GM11168 (cell line): Measurements from ENCODE around the gene ANKRD33B.
"Not testable (repeated sequence)": the region's sequence is repeated elsewhere in the genome, so short reads cannot be mapped to it uniquely, and the experiment has no call there.

Source experiments
- in situ Hi-C: fragments of 300-500 bp; cut with MboI; formaldehyde crosslinking; loops from one replicate; pipeline ENCODE4 v1.12.0; 2022; ENCODE audit warnings: low sequenced_read_pairs; ENCODE audit not compliant: unreplicated experiment

ANKRD33B gene

GRCh38 chr5:10607666-10608073, 43.8 kb downstream of the ANKRD33B start:
- in situ Hi-C loops: no loop called here

GRCh38 chr5:10608081-10608480, 44.2 kb downstream of the ANKRD33B start:
- in situ Hi-C loops: not testable (repeated sequence)

- in situ Hi-C loops: no loop called here
Measured at GRCh38 chr5:10610058-10610457, 46.2 kb downstream of the ANKRD33B start.

GRCh38 chr5:10611290-10611689, 47.4 kb downstream of the ANKRD33B start:
- in situ Hi-C loops: no loop called here

- in situ Hi-C loops: no loop called here
Measured at GRCh38 chr5:10612251-10612650, 48.4 kb downstream of the ANKRD33B start.

- in situ Hi-C loops: no loop called here
Measured at GRCh38 chr5:10615693-10616092, 51.8 kb downstream of the ANKRD33B start.

GRCh38 chr5:10617103-10617502, 53.2 kb downstream of the ANKRD33B start:
- in situ Hi-C loops: no loop called here

- in situ Hi-C loops: no loop called here
Measured at GRCh38 chr5:10618311-10618710, 54.4 kb downstream of the ANKRD33B start.

- in situ Hi-C loops: no loop called here
Measured at GRCh38 chr5:10619649-10620048, 55.8 kb downstream of the ANKRD33B start.

GRCh38 chr5:10620346-10620745, 56.5 kb downstream of the ANKRD33B start:
- in situ Hi-C loops: no loop called here

- in situ Hi-C loops: no loop called here
Measured at GRCh38 chr5:10621832-10622231, 58.0 kb downstream of the ANKRD33B start.

- in situ Hi-C loops: no loop called here
Measured at GRCh38 chr5:10622810-10623209, 58.9 kb downstream of the ANKRD33B start.

GRCh38 chr5:10623305-10623910, 59.5 kb downstream of the ANKRD33B start:
- in situ Hi-C loops: no loop called here

- in situ Hi-C loops: no loop called here
Measured at GRCh38 chr5:10624206-10624605, 60.3 kb downstream of the ANKRD33B start.

- in situ Hi-C loops: loop anchor here (5.0 kb wide), 1 partner anchor 172 kb away; no protein-coding TSS in a partner anchor
Measured at GRCh38 chr5:10624679-10625078, 60.8 kb downstream of the ANKRD33B start.

- in situ Hi-C loops: loop anchor here (5.0 kb wide), 1 partner anchor 174 kb away; no protein-coding TSS in a partner anchor
Measured at GRCh38 chr5:10625700-10626472, 62.0 kb downstream of the ANKRD33B start.

- in situ Hi-C loops: loop anchor here (5.0 kb wide), 1 partner anchor 174 kb away; no protein-coding TSS in a partner anchor
Measured at GRCh38 chr5:10626473-10627013, 62.7 kb downstream of the ANKRD33B start.

GRCh38 chr5:10627160-10627701, 63.4 kb downstream of the ANKRD33B start:
- in situ Hi-C loops: loop anchor here (5.0 kb wide), 1 partner anchor 175 kb away; no protein-coding TSS in a partner anchor

- in situ Hi-C loops: loop anchor here (5.0 kb wide), 1 partner anchor 176 kb away; no protein-coding TSS in a partner anchor
Measured at GRCh38 chr5:10628601-10629000, 64.7 kb downstream of the ANKRD33B start.

GRCh38 chr5:10629682-10630081, 65.8 kb downstream of the ANKRD33B start:
- in situ Hi-C loops: loop anchor here (5.0 to 10.0 kb wide), 3 partner anchors 62 to 177 kb away; no protein-coding TSS in a partner anchor

- in situ Hi-C loops: loop anchor here (5.0 to 10.0 kb wide), 2 partner anchors 63 to 145 kb away; no protein-coding TSS in a partner anchor
Measured at GRCh38 chr5:10630126-10630525, 66.3 kb downstream of the ANKRD33B start.
